Activated CD8-positive, alpha-beta memory T cell treated with anti-CD3 and anti-CD28 coated beads for 24 hours (primary cell): ENCODE results near the gene ACBD7.

Source experiments
- DNase-seq: peaks from one replicate; pipeline ENCODE4 v3.0.0-alpha.2; 2020

The ACBD7 gene

GRCh38 chr10:15088428-15089261 is at the start of gene ACBD7:
Gene ACBD7, minus strand, starts transcription at chr10:15088776. Its CDS starts 48 bp downstream, at chr10:15088728.
- DNase-seq, result peak; percentile 90

GRCh38 chr10:15137636-15138035 is 49.1 kb upstream of the ACBD7 start:
- no peak for DNase-seq

- no peak for DNase-seq
Measured at GRCh38 chr10:15137036-15137359, 48.4 kb upstream of the ACBD7 start.

- no peak for DNase-seq
Measured at GRCh38 chr10:15136129-15137035, 47.8 kb upstream of the ACBD7 start.

GRCh38 chr10:15131330-15131729 is 42.8 kb upstream of the ACBD7 start:
- DNase-seq, result no peak

GRCh38 chr10:15124908-15125307 is 36.3 kb upstream of the ACBD7 start:
- no peak for DNase-seq

GRCh38 chr10:15124190-15124589 is 35.6 kb upstream of the ACBD7 start:
- no peak for DNase-seq

GRCh38 chr10:15123749-15124184 is 35.2 kb upstream of the ACBD7 start:
- DNase-seq, result no peak

GRCh38 chr10:15122477-15123030 is 34.0 kb upstream of the ACBD7 start:
- DNase-seq, result no peak

GRCh38 chr10:15121707-15122106 is 33.1 kb upstream of the ACBD7 start:
- no peak for DNase-seq

- no peak for DNase-seq
Measured at GRCh38 chr10:15120523-15120922, 31.9 kb upstream of the ACBD7 start.

GRCh38 chr10:15118615-15119014 is 30.0 kb upstream of the ACBD7 start:
- DNase-seq, result no peak

- no peak for DNase-seq
Measured at GRCh38 chr10:15116225-15116624, 27.6 kb upstream of the ACBD7 start.

- no peak for DNase-seq
Measured at GRCh38 chr10:15113766-15114165, 25.2 kb upstream of the ACBD7 start.

GRCh38 chr10:15112657-15113056 is 24.1 kb upstream of the ACBD7 start:
- no peak for DNase-seq

GRCh38 chr10:15106352-15107013 is 17.9 kb upstream of the ACBD7 start:
- DNase-seq, result peak; percentile 83

GRCh38 chr10:15103513-15103912 is 14.9 kb upstream of the ACBD7 start:
- no peak for DNase-seq

GRCh38 chr10:15099886-15100285 is 11.3 kb upstream of the ACBD7 start:
- no peak for DNase-seq

GRCh38 chr10:15097011-15097812 is 8.6 kb upstream of the ACBD7 start, which contains the start of gene RPP38:
Gene RPP38, plus strand, starts transcription at chr10:15097355. Its CDS starts 5,960 bp downstream, at chr10:15103315.
- peak; percentile 99 for DNase-seq

- DNase-seq, result no peak
Measured at GRCh38 chr10:15096661-15097010, 8.1 kb upstream of the ACBD7 start.

GRCh38 chr10:15092855-15093408 is 4.4 kb upstream of the ACBD7 start:
- DNase-seq, result no peak

- DNase-seq, result no peak
Measured at GRCh38 chr10:15091418-15091817, 2.8 kb upstream of the ACBD7 start.
